Hematopoietic multipotent progenitor cell treated with erythropoietin and hydrocortisone succinate and interleukin-3 and kit ligand, for 17 days (in vitro differentiated cells): Measurements from ENCODE around the gene ESPL1.

Source experiments
- DNase-seq: peaks from one replicate; pipeline ENCODE4 v3.0.0-alpha.2; 2015; ENCODE audit warnings: low spot score

ESPL1 gene

GRCh38 chr12:53338017-53338416 is 69.9 kb downstream of the ESPL1 start:
- no peak for DNase-seq

DNA sequence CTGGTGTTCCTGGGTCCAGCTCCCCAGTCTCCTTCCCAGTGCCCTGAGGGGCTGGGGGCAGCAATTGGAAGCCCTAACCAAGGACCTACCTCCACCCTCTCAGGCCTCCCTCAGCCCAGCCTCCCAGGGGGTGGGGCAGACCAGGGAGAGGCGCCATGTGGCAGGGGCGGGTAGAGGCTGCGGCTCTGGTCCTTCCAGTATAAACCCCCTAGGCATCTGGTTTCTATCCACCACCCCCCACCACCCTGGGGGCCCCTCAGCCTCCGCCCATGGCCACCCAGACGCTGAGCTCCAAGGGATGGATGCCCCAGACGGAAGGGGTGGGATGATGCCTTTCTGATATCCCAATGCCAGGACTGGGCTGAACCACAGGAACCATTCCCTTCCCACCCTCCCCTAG is 70.8 kb downstream of the ESPL1 start:
- no peak for DNase-seq

DNA sequence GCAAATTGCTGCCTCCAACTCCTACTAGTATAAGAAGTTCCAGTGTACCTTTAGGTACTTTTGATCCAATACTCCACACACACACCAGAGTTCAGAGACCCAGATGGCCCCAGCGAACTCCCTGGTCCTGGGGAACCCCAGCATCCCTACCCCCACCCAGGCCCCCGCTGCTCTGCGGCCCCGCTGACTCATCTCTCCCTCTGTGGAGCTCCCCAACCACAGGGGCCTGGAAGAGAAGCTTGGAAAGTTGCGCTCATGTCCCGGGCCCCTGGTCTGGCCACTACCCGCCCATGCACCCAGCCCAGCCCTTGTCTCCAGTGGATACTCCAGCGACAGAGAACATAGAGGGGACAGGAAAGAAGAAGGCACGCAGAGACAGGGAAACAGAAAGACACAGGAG is 72.3 kb downstream of the ESPL1 start:
- no peak for DNase-seq
